PC-3 (cell line): ENCODE results near the gene CLIC5. TPM values are rescaled to one million over a fixed set of nuclear protein-coding genes. Genes with fewer than 3 reads are reported as not detected.

Experiments
- ATAC-seq: fragments of 200-7000 bp; cut with Tn5 transposase; 2 replicates; pipeline ENCODE4 v1.9.1; 2020; ENCODE audit warnings: mild to moderate bottlenecking, moderate library complexity
- BruUV-seq: library from RNA; stranded (reverse); fragments of 400-500 nt; replicated peaks from 2 replicates; lab custom pipeline; 2021; lab: Mats Ljungman, UMichigan
- CTCF ChIA-PET: fragments of 300-600 bp; sonication (Branson Sonifier 250); formaldehyde crosslinking; loops from one replicate; lab custom pipeline; 2022; ENCODE audit warnings: antibody characterized with exemption; lab: Charles Lee
- POLR2A ChIA-PET: fragments of 300-600 bp; sonication (Branson Sonifier 250); formaldehyde crosslinking; loops from one replicate; lab custom pipeline; 2022; ENCODE audit warnings: antibody characterized with exemption; ENCODE audit not compliant: unreplicated experiment; lab: Charles Lee
- DNase-seq: peaks from one replicate; pipeline ENCODE4 v3.0.0-alpha.2; 2015
- H2AFZ ChIP-seq: fragments of 300-600 bp; sonication (generic); 2 replicates; pipeline ENCODE4 v1.6.0; 2016; ENCODE audit warnings: antibody characterized with exemption, low read length
- H3F3A ChIP-seq: fragments of 300-600 bp; sonication (generic); one replicate; pipeline ENCODE4 v1.6.0; 2017; ENCODE audit warnings: antibody characterized with exemption, low read length, control low read depth, mild to moderate bottlenecking; ENCODE audit not compliant: unreplicated experiment
- H3K27ac ChIP-seq: fragments of 300-600 bp; sonication (generic); 2 replicates; pipeline ENCODE4 v1.5.1; 2016; ENCODE audit warnings: mild to moderate bottlenecking, low read length
- H3K27me3 ChIP-seq: fragments of 300-600 bp; sonication (generic); 2 replicates; pipeline ENCODE4 v1.6.1; 2016; ENCODE audit warnings: low read length, mixed read lengths
- H3K36me3 ChIP-seq: fragments of 300-600 bp; sonication (generic); 2 replicates; pipeline ENCODE4 v1.6.1; 2016; ENCODE audit warnings: low read depth, mixed run types, low read length, mixed read lengths
- H3K4me1 ChIP-seq: fragments of 300-600 bp; sonication (generic); 2 replicates; pipeline ENCODE4 v1.5.1; 2016; ENCODE audit warnings: low read length; ENCODE audit not compliant: insufficient read depth
- H3K4me2 ChIP-seq: fragments of 300-600 bp; sonication (generic); 2 replicates; pipeline ENCODE4 v1.6.0; 2016; ENCODE audit warnings: low read length
- H3K4me3 ChIP-seq: fragments of 300-600 bp; sonication (generic); 2 replicates; pipeline ENCODE4 v1.5.1; 2016; ENCODE audit warnings: mild to moderate bottlenecking, low read length, mixed read lengths
- H3K79me2 ChIP-seq: fragments of 300-600 bp; sonication (generic); 2 replicates; pipeline ENCODE4 v1.6.1; 2017; ENCODE audit warnings: low read length, mixed read lengths
- H3K9ac ChIP-seq: fragments of 300-600 bp; sonication (generic); 2 replicates; pipeline ENCODE4 v1.6.0; 2016; ENCODE audit warnings: mild to moderate bottlenecking, low read length
- H3K9me2 ChIP-seq: fragments of 300-600 bp; sonication (generic); replicated peaks from 2 replicates; pipeline ENCODE4 v1.6.1; 2016; ENCODE audit warnings: mixed run types, low read length, mixed read lengths
- H3K9me3 ChIP-seq: fragments of 300-600 bp; sonication (generic); 2 replicates; pipeline ENCODE4 v1.6.1; 2016; ENCODE audit warnings: low read length, mixed read lengths
- H4K20me1 ChIP-seq: fragments of 300-600 bp; sonication (generic); 2 replicates; pipeline ENCODE4 v1.6.1; 2016; ENCODE audit warnings: low read length, mixed read lengths
- EZH2 ChIP-seq: fragments of 300-600 bp; sonication (generic); IDR thresholded peaks from one replicate; pipeline ENCODE4 v1.6.1; 2017; ENCODE audit warnings: antibody characterized with exemption, mild to moderate bottlenecking, low read length; ENCODE audit not compliant: unreplicated experiment
- EZH2phosphoT487 ChIP-seq: fragments of 300-600 bp; sonication (generic); IDR thresholded peaks from 2 replicates; pipeline ENCODE4 v1.6.1; 2018; ENCODE audit warnings: mild to moderate bottlenecking, antibody characterized with exemption, low read length, borderline replicate concordance
- intact Hi-C: fragments of 100-400 bp; cut with micrococcal nuclease; formaldehyde crosslinking; loops from 2 replicates; pipeline ENCODE4 v1.9.0; 2023
- total RNA-seq: library from RNA; depleted of rRNA; stranded (reverse); fragments of >200 nt; gene quantifications from 2 replicates; pipeline ENCODE4 v1.2.3, GENCODE V29; 2014
- TF ChIP-seq, protein P1 (sequence below): fragments of 300-600 bp; sonication (generic); conservative IDR thresholded peaks from 2 replicates; pipeline ENCODE4 v1.5.1; 2017; ENCODE audit warnings: antibody characterized with exemption, low read depth, mild to moderate bottlenecking, low read length

The CLIC5 gene
- total RNA-seq, 1 experiment from 2014 or later: not detected

GRCh38 chr6:45990162-45990561, 25.5 kb downstream of the CLIC5 start:
- H3K4me1 ChIP-seq: no peaks in the 10 kb centered on the region
- BruUV-seq: no TSS peak
- no peak overlapping the region for H3K4me3 ChIP-seq
- no peak for ATAC-seq
- intact Hi-C loops: no loop called here
- ChIA-PET POLR2A (no interaction called here), CTCF (no interaction called here)
- H3K27me3 ChIP-seq: peaks cover 14% of the 10 kb centered on the region; the same call in 1 of the 2 replicates
- no peak overlapping the region for H2AFZ ChIP-seq
- H3K9ac ChIP-seq: no peak overlapping the region
- no peaks in the 10 kb centered on the region for H4K20me1 ChIP-seq
- no peaks in the 10 kb centered on the region for H3K79me2 ChIP-seq
- no peaks in the 10 kb centered on the region for H3K9me2 ChIP-seq
- H3K27ac ChIP-seq: no peak overlapping the region
- no peak overlapping the region for H3K4me2 ChIP-seq
- H3K36me3 ChIP-seq: no peaks in the 10 kb centered on the region
- H3F3A ChIP-seq: no peaks in the 10 kb centered on the region
- TF ChIP-seq EZH2phosphoT487 (no peak), EZH2 (no peak)
- TF ChIP-seq, protein P1, sequence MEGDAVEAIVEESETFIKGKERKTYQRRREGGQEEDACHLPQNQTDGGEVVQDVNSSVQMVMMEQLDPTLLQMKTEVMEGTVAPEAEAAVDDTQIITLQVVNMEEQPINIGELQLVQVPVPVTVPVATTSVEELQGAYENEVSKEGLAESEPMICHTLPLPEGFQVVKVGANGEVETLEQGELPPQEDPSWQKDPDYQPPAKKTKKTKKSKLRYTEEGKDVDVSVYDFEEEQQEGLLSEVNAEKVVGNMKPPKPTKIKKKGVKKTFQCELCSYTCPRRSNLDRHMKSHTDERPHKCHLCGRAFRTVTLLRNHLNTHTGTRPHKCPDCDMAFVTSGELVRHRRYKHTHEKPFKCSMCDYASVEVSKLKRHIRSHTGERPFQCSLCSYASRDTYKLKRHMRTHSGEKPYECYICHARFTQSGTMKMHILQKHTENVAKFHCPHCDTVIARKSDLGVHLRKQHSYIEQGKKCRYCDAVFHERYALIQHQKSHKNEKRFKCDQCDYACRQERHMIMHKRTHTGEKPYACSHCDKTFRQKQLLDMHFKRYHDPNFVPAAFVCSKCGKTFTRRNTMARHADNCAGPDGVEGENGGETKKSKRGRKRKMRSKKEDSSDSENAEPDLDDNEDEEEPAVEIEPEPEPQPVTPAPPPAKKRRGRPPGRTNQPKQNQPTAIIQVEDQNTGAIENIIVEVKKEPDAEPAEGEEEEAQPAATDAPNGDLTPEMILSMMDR: no peak
- no peak for DNase-seq
- H3K9me3 ChIP-seq: no peaks in the 10 kb centered on the region

- intact Hi-C loops: no loop called here
- H3F3A ChIP-seq: no peaks in the 10 kb centered on the region
- H3K9ac ChIP-seq: no peak overlapping the region
- TF ChIP-seq EZH2phosphoT487 (no peak), EZH2 (no peak)
- TF ChIP-seq, protein P1: no peak
- peaks cover 14% of the 10 kb centered on the region; the same call in 1 of the 2 replicates for H3K27me3 ChIP-seq
- no peaks in the 10 kb centered on the region for H3K36me3 ChIP-seq
- H2AFZ ChIP-seq: no peak overlapping the region
- no peak overlapping the region for H3K4me3 ChIP-seq
- no peak overlapping the region for H3K27ac ChIP-seq
- POLR2A ChIA-PET: no interaction called here
- H3K9me3 ChIP-seq: no peaks in the 10 kb centered on the region
- H3K4me2 ChIP-seq: no peak overlapping the region
- ATAC-seq: no peak
- no TSS peak for BruUV-seq
- no peaks in the 10 kb centered on the region for H3K9me2 ChIP-seq
- no peak for DNase-seq
- no peaks in the 10 kb centered on the region for H4K20me1 ChIP-seq
- H3K4me1 ChIP-seq: no peaks in the 10 kb centered on the region
- no peaks in the 10 kb centered on the region for H3K79me2 ChIP-seq
- CTCF ChIA-PET: no interaction called here
Measured at GRCh38 chr6:45988635-45989034, 27.0 kb downstream of the CLIC5 start.

- H2AFZ ChIP-seq: no peak overlapping the region
- ChIA-PET CTCF (no interaction called here), POLR2A (no interaction called here)
- BruUV-seq: no TSS peak
- no peak for DNase-seq
- H3K9ac ChIP-seq: no peak overlapping the region
- no peaks in the 10 kb centered on the region for H4K20me1 ChIP-seq
- H3K4me1 ChIP-seq: no peaks in the 10 kb centered on the region
- no peaks in the 10 kb centered on the region for H3K9me3 ChIP-seq
- H3K9me2 ChIP-seq: no peaks in the 10 kb centered on the region
- no peaks in the 10 kb centered on the region for H3F3A ChIP-seq
- intact Hi-C loops: no loop called here
- peaks cover 6% of the 10 kb centered on the region; the same call in 1 of the 2 replicates for H3K27me3 ChIP-seq
- H3K4me3 ChIP-seq: no peak overlapping the region
- H3K27ac ChIP-seq: no peak overlapping the region
- no peak overlapping the region for H3K4me2 ChIP-seq
- H3K36me3 ChIP-seq: no peaks in the 10 kb centered on the region
- TF ChIP-seq, protein P1: no peak
- TF ChIP-seq EZH2: no peak
- no peak for TF ChIP-seq EZH2phosphoT487
- no peaks in the 10 kb centered on the region for H3K79me2 ChIP-seq
- no peak for ATAC-seq
Measured at GRCh38 chr6:45987856-45988255, 27.8 kb downstream of the CLIC5 start.
